ENCODE measurements around the gene CEBPE. TPM values are rescaled to one million over a fixed set of nuclear protein-coding genes. Genes with fewer than 3 reads are reported as not detected.
"Not testable (repeated sequence)": the region's sequence is repeated elsewhere in the genome, so short reads cannot be mapped to it uniquely, and the experiment has no call there.

CEBPE gene
- total RNA-seq, 1 experiment from 2014 or later, result not detected

- DNase-seq (ENCODE audit: low spot score), result no peak
Measured at GRCh38 chr14:23121361-23121771, 2.3 kb upstream of the CEBPE start.

GRCh38 chr14:23120541-23121251 is 1.6 kb upstream of the CEBPE start:
- peak; percentile 82 for DNase-seq (ENCODE audit: low spot score)

- no peak for DNase-seq (ENCODE audit: low spot score)
Measured at GRCh38 chr14:23119363-23120327, 590 bp upstream of the CEBPE start.

DNA sequence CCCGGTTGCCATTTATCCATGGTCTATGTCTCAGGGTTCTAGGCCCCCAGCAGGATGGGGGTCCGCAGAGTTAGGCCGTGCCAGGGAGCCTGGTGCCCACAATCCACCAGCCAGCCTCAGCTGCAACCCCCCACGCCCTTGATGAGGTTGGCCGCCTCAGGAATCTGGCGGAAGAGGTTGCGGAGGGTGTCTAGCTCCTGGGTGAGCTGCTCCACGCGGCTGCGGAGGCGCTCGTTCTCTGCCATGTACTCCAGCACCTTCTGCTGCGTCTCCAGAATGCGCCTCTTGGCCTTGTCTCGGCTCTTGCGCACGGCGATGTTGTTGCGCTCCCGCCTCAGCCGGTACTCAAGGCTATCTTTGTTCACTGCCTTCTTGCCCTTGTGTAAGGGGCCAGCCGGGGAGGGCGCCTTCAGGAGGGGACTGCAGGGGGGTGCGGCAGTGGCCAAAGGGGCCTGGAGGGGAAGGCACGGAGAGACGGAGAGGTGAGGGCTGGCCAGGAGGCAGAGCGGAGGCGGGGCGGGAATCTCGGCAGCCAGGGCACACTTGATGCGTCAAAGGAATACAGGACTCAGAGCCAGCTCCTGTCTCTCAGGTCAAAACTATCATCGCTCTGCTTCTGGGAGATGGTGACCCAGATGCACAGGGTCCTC is 1.6 kb downstream of the CEBPE start:
- DNase-seq (ENCODE audit: low spot score), result no peak

- no peak for DNase-seq (ENCODE audit: low spot score)
Measured at GRCh38 chr14:23115918-23116317, 3.1 kb downstream of the CEBPE start.

DNA sequence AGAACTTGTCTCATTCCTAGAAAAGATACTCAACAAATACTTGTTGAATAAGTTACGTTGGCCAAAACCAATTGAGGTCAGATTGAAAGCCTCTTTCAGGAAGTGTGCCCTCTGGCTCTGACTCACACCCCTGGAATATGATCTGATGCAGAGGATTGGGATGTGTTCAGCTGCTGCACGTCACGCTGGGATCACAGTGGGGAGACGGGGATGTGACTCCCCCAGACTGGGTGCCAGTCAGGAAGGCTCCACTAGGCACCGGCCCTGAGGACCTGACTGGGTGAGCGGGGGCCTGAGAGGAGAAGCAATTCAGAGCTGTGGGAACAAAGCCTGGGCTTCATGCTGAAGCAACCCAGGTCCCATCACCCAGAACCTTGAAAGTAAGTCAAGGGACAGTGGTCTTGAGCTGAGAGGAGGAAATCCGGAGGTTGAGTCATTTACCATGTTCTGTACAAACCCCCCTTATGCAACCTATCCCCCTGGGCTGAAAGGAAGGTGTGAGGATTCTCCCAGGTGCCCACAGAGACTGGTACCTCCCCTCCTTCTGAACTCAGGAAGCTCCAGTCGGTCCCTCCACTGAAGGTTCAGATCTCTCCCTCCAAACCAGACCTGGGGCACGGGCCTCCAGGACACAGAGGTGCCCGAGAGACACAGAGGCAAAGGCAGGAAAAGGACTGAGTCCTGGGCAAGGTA is 3.9 kb downstream of the CEBPE start:
- DNase-seq (ENCODE audit: low spot score), result peak; percentile 78

DNA sequence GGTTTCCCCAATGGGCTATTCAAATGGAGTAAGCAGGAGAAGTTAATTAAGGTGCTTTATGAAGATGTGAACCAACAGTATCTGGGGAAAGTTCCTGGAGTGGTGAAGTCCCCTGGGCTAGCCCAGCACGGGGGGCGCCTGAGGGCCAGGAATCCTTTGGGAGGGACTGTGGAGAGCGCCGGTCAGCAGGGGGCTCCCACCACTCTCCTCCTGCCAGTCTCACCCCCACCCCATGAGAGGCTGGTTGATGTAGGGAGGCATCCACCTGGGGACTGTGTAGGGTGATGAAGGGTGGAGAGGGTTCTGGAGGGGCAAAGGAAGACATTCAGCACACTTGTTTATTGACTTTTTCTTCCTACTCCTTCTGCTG is 4.4 kb downstream of the CEBPE start:
- DNase-seq (ENCODE audit: low spot score), result no peak

DNA sequence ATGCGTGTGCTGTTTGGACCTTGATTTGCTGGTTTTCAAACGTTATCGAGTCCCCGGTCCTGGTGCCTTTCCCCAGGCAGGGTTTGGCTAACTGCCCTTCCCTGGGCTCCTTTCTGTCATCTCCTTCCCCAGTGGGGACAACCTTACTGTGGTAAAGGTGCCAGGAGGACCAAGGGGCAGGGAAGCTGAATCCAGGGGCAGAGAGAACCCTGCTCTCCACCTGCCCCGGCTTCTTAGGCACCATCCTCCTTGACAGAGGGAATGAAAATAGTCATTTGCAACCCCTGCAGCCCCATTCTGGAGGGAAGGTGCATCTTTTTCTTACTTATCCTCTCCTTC is 5.0 kb downstream of the CEBPE start:
- DNase-seq (ENCODE audit: low spot score), result no peak

- no peak for DNase-seq (ENCODE audit: low spot score)
Measured at GRCh38 chr14:23113431-23114119, 5.5 kb downstream of the CEBPE start.

DNA sequence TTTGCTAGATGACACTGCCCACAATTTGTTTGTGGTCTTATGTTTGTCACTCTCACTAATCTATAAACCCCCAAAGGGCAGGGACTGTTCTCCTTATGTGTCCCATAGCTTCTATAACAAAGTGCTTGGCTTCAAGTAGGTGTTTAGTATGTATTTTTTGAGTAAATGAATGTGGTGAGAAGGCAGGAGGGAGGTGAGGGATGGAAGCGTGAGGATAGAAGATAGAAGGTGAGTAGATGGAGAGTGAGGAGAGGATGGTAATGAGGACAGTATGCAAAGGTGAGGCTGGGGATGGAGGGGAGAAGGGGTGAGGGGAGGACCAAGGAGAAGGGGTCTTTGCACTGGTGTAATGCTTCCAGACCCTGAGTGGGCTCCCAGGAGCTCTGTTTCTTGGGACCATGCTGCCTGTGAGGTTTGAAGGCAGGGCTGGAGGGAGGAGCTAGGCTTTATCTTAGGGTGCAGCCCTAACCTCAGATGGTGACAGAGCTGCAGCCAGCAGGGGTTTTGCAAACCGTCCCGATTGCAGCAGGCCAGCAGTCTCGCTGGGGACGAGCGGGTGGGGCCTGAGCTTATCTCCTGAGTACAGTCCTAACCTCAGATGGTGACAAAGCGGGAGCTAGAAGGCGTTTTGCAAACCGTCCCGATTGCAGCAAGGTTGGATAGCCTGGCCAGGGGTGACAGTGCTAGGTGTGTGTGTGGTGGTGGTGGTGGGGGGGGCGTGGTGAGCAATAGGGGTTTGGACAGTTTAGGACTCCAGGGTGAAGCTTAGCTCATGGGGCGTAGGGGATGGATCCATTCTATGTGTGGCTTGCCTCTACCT is 6.5 kb downstream of the CEBPE start:
- DNase-seq (ENCODE audit: low spot score), result no peak

GRCh38 chr14:23110579-23111365 is 8.3 kb downstream of the CEBPE start:
- no peak for DNase-seq (ENCODE audit: low spot score)

GRCh38 chr14:23109769-23110168 is 9.3 kb downstream of the CEBPE start:
- no peak for DNase-seq (ENCODE audit: low spot score)

- not testable (repeated sequence) for DNase-seq (ENCODE audit: low spot score)
Measured at GRCh38 chr14:23108169-23108568, 10.9 kb downstream of the CEBPE start.

- not testable (repeated sequence) for DNase-seq (ENCODE audit: low spot score)
Measured at GRCh38 chr14:23107620-23108019, 11.4 kb downstream of the CEBPE start.

DNA sequence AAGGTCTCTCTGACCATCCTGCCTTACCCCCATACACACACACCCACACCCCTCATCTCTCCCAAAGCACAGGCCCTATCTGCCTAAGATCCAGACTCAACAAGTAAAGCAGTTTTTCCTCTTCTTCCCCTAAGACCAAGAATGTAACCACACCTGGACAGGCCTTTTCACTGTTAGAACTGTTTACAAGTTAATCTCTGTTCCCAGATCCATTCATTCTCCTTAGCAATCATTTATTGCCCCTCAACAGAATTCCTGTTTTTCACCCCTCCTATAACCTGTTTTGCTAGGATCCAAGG is 12.4 kb downstream of the CEBPE start:
- DNase-seq (ENCODE audit: low spot score), result no peak

DNA sequence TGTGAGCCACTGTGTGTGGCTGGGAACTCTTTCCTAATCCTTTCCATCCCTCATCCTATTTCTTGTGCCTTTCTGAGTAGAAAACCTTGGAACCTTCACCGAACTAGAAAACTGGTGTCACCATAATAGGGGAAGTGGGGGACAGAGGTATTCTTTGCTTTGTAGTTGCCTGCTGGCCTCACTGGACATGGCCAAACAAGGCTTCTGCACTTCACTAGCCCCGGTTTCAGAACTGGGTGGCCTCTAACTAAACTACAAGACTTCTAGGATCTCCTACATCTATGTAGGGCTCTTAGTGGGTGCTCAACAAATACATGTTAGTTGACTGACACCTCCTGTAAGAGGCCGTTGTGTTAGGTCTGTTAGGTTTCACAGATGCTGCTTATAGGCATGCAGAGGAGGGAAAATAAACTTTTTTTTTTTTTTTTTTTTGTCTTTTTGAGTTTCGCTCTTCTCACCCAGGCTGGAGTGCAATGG is 13.7 kb downstream of the CEBPE start:
- no peak for DNase-seq (ENCODE audit: low spot score)

- DNase-seq (ENCODE audit: low spot score), result no peak
Measured at GRCh38 chr14:23104591-23105347, 14.3 kb downstream of the CEBPE start, which contains the start of gene CIROP. CIROP (minus strand) TSS chr14:23104989; CDS start chr14:23104920, 69 bp downstream.

DNA sequence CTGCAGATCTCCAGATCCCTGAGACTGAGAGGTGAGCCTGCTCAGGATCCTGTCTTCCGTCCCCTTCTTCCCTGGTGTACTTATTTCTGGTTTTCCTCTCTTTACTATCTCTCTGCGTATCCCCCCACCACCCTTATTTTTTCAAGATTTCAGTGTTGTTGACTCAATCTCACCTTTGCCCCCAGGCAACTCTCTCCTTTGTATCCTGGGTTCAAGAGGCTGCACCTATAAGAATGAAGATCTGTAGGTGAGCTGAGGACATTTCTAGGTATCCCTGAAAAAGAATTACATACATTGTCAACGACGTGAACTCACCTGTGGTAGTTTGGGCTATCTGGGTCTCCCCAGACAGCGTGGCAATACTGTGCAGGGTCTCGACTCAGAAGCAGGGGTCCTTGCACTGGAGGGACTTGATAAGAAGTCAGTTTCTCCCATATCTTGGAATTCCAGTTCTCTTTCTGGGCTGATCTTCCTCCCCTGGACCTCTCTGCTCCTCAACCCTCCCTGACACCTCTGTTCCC is 14.9 kb downstream of the CEBPE start:
- DNase-seq (ENCODE audit: low spot score), result no peak

DNA sequence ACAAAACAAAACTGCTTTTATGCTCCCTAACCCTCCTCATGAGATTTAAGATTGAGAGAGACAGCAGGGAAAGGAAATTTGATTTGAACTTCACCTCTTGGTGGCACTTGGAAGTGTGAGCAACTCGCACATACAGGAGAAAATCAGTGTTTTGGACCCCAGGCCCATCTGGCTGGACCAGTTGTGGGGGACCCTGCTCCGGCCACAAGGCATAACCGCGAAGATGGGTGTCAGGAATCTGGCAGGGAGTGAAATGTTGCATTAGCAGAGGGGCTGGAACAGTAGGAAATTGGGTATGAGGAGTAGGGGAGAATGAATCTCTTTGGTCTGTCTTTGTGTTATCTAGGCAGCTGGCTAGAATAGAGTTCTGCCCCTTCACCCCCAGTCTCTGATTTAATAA is 15.5 kb downstream of the CEBPE start:
- no peak for DNase-seq (ENCODE audit: low spot score)

Measured in H4 (cell line).